Measurements from ENCODE around the gene CERS1.

The CERS1 gene

DNA sequence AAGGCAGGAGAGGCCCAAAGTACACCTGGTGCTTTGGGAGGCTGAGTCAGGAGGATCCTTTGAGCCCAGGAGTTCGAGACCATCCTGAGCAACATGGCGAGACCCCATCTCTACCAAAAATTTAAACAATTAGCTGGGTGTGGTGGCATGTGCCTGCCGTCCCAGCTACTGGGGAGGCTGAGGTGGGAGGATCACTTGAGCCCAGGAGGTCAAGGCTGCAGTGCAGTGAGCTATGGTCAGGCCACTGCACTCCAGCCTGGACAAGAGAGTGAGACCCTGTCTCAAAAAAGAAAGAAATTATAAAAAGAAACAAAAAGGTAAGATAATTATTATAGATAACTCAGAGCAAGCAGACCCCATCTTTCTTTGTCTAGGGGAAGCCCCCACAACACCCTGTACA lies 43.2 kb upstream of the CERS1 start:
- Histone ChIP-seq H3K27me3 (ENCODE audit: low read depth, low read length) (peaks cover 7% of the 10 kb centered on the region), H3K27ac (ENCODE audit: low read length) (no peak overlapping the region), H3K79me2 (ENCODE audit: low read length) (no peaks in the 10 kb centered on the region), H3K9ac (ENCODE audit: low read length) (no peak overlapping the region), H4K20me1 (ENCODE audit: insufficient read depth, low read length) (no peaks in the 10 kb centered on the region), H3K36me3 (replicated peaks; ENCODE audit: low read depth, low read length) (no peaks in the 10 kb centered on the region), H3K9me3 (ENCODE audit: insufficient read depth, low read length) (no peaks in the 10 kb centered on the region), H3K4me2 (ENCODE audit: low read length) (no peak overlapping the region), H3K4me3 (ENCODE audit: low read length) (no peak overlapping the region), H3K4me1 (ENCODE audit: low read length) (peaks cover 12% of the 10 kb centered on the region; the same call in 1 of the 2 replicates), H2AFZ (ENCODE audit: low read depth, low read length) (no peak overlapping the region)
- TF ChIP-seq, protein P1, sequence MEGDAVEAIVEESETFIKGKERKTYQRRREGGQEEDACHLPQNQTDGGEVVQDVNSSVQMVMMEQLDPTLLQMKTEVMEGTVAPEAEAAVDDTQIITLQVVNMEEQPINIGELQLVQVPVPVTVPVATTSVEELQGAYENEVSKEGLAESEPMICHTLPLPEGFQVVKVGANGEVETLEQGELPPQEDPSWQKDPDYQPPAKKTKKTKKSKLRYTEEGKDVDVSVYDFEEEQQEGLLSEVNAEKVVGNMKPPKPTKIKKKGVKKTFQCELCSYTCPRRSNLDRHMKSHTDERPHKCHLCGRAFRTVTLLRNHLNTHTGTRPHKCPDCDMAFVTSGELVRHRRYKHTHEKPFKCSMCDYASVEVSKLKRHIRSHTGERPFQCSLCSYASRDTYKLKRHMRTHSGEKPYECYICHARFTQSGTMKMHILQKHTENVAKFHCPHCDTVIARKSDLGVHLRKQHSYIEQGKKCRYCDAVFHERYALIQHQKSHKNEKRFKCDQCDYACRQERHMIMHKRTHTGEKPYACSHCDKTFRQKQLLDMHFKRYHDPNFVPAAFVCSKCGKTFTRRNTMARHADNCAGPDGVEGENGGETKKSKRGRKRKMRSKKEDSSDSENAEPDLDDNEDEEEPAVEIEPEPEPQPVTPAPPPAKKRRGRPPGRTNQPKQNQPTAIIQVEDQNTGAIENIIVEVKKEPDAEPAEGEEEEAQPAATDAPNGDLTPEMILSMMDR (IDR thresholded peaks at IDR 0.05; ENCODE audit: low read depth, low read length): no peak
- no peak for TF ChIP-seq EZH2phosphoT487 (IDR thresholded peaks at IDR 0.05; ENCODE audit: low read depth)

DNA sequence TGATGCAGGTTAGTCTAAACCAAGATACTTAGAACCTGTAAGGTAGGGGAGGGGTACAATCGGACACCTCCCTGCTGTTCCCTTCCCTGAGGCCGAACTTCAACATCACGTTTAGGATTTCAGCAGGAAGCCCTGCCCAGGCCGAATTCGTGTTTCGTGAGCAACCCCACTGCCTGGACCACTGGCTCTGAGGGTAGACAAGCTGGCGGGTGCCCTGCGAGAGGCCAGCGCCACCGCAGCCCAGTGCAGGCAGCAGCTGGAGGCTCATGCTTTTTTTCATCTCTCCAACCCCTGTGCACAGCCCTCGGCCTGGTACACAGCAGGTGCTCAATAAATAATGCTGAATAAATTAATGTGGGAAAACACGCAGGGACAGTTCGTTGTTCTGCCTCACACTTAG lies 37.3 kb upstream of the CERS1 start:
- H4K20me1 ChIP-seq (ENCODE audit: insufficient read depth, low read length): no peaks in the 10 kb centered on the region
- no peaks in the 10 kb centered on the region for H3K36me3 ChIP-seq (replicated peaks; ENCODE audit: low read depth, low read length)
- no peak overlapping the region for H3K27ac ChIP-seq (ENCODE audit: low read length)
- no peaks in the 10 kb centered on the region for H3K4me1 ChIP-seq (ENCODE audit: low read length)
- H3K4me3 ChIP-seq (ENCODE audit: low read length): no peak overlapping the region
- no peak overlapping the region for H3K9ac ChIP-seq (ENCODE audit: low read length)
- no peaks in the 10 kb centered on the region for H3K9me3 ChIP-seq (ENCODE audit: insufficient read depth, low read length)
- no peak for TF ChIP-seq EZH2phosphoT487 (IDR thresholded peaks at IDR 0.05; ENCODE audit: low read depth)
- TF ChIP-seq, protein P1 (IDR thresholded peaks at IDR 0.05; ENCODE audit: low read depth, low read length): no peak
- H3K79me2 ChIP-seq (ENCODE audit: low read length): no peaks in the 10 kb centered on the region
- no peaks in the 10 kb centered on the region for H3K27me3 ChIP-seq (ENCODE audit: low read depth, low read length)
- no peak overlapping the region for H2AFZ ChIP-seq (ENCODE audit: low read depth, low read length)
- no peak overlapping the region for H3K4me2 ChIP-seq (ENCODE audit: low read length)

DNA sequence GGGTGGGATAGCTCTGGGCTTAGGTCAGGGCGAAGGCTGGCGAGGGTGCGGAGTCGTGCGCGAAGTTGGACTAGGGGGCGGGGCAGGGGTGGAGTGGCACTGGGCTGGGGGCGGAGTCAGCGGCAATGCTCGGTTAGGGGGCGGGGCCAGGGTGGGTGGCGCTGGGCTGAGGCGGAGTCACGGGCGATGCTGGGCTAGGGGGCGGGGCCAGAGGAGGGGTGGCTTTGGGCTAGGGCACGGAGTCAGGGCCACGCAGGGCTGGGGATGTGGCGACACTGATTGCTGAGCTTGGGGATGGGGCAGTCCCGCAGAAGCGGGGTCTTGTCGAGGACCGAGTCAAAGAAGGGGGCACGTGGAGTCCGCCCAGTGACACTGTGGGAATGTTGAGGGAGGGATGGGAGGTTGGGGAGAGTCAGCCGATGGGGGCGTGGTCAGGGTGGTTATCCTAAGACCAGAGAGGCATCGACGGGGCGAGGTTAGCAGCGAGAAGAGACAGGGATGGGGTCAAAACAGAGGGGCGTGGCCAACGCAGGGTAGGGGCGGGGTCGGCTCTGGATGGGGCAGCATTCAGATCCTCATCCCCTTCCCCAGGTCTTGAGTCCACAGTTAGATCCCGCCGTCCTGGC lies 36.4 kb upstream of the CERS1 start:
- no peak overlapping the region for H3K27ac ChIP-seq (ENCODE audit: low read length)
- H3K36me3 ChIP-seq (replicated peaks; ENCODE audit: low read depth, low read length): peaks cover under 1% of the 10 kb centered on the region
- TF ChIP-seq, protein P1 (IDR thresholded peaks at IDR 0.05; ENCODE audit: low read depth, low read length): no peak
- TF ChIP-seq EZH2phosphoT487 (IDR thresholded peaks at IDR 0.05; ENCODE audit: low read depth): no peak
- H4K20me1 ChIP-seq (ENCODE audit: insufficient read depth, low read length): no peaks in the 10 kb centered on the region
- no peaks in the 10 kb centered on the region for H3K4me1 ChIP-seq (ENCODE audit: low read length)
- no peaks in the 10 kb centered on the region for H3K9me3 ChIP-seq (ENCODE audit: insufficient read depth, low read length)
- H3K27me3 ChIP-seq (ENCODE audit: low read depth, low read length): no peaks in the 10 kb centered on the region
- H3K4me2 ChIP-seq (ENCODE audit: low read length): no peak overlapping the region
- H3K9ac ChIP-seq (ENCODE audit: low read length): no peak overlapping the region
- H3K79me2 ChIP-seq (ENCODE audit: low read length): no peaks in the 10 kb centered on the region
- H2AFZ ChIP-seq (ENCODE audit: low read depth, low read length): no peak overlapping the region
- H3K4me3 ChIP-seq (ENCODE audit: low read length): no peak overlapping the region

DNA sequence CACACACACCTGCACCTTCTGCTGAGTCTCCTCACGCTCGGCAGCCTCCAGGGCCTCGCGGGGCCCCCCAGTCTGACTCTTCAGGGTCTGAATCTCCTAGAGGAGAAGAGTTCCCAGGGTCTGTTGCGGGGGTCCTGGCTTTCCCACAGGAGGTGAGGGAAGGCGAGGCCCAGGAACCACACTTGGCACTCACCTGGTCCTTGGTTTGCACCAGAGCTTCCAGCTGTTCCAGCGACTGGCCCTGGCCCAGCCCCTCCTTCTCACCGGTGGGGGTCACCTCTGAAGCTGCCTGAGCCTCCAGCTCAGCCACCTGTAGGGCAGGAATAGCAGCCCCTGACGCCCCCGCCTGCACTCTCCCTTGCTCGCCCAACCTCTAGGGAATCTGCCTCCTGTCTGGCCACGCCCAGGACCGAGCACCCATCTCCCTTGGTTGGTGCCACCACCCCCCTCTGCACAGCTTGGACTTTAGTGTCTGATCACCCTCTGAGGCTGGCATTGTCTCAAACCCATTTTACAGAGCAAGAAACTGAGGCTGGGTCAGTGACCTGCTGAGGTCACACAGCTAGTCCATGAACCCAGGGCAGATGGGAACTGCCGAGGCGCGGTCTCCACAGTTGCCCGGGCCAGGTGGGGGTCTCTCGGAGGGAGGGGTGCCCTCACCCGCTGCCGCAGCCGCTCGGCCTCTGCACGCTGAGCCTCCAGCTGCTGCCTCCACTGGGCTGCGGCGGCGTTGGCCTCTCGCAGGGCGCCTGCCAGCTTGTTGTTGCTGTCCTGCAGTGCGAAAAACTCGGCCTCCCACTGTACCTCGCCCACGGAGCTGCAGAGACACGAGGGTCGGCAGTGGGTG lies 35.6 kb upstream of the CERS1 start:
- no peaks in the 10 kb centered on the region for H4K20me1 ChIP-seq (ENCODE audit: insufficient read depth, low read length)

More for the DNA sequence above, 35.6 kb upstream of the CERS1 start:
- Histone ChIP-seq H3K27ac (ENCODE audit: low read length) (no peak overlapping the region), H3K4me1 (ENCODE audit: low read length) (no peaks in the 10 kb centered on the region), H3K4me3 (ENCODE audit: low read length) (no peak overlapping the region), H3K36me3 (replicated peaks; ENCODE audit: low read depth, low read length) (peaks cover 5% of the 10 kb centered on the region), H2AFZ (ENCODE audit: low read depth, low read length) (no peak overlapping the region), H3K9ac (ENCODE audit: low read length) (no peak overlapping the region), H3K9me3 (ENCODE audit: insufficient read depth, low read length) (no peaks in the 10 kb centered on the region), H3K27me3 (ENCODE audit: low read depth, low read length) (no peaks in the 10 kb centered on the region), H3K4me2 (ENCODE audit: low read length) (no peak overlapping the region), H3K79me2 (ENCODE audit: low read length) (no peaks in the 10 kb centered on the region)
- TF ChIP-seq, protein P1 (IDR thresholded peaks at IDR 0.05; ENCODE audit: low read depth, low read length): no peak
- TF ChIP-seq EZH2phosphoT487 (IDR thresholded peaks at IDR 0.05; ENCODE audit: low read depth): no peak
